Gastrocnemius medialis (tissue), 4 donors: Measurements from ENCODE around the gene ARF3. TPM values are rescaled to one million over a fixed set of nuclear protein-coding genes. Genes with fewer than 3 reads are reported as not detected.

Source experiments
- ATAC-seq, 2 donors: fragments of 150-250 bp; one replicate each; pipeline ENCODE4 v1.9.1; 2016
- DNase-seq, 2 donors: peaks; one replicate each; pipeline ENCODE4 v3.0.0-alpha.2; 2019
- H3K27ac ChIP-seq, 4 donors: fragments of 200-600 bp; sonication (generic); 1 replicate in 1 of 4; 2 replicates in 3 of 4; pipeline ENCODE4 v1.5.1; 2016 to 2018; ENCODE audit warnings: mild to moderate bottlenecking in 2 of 4, moderate library complexity in 1 of 4
- H3K27me3 ChIP-seq, 3 donors: fragments of 200-600 bp; sonication (generic) in 2 of 3; 1 replicate in 1 of 3; 2 replicates in 2 of 3; pipeline versions ENCODE4 v1.5.1 to v1.6.0; 2016 to 2019; ENCODE audit warnings: mild to moderate bottlenecking in 1 of 3, moderate library complexity in 1 of 3
- H3K36me3 ChIP-seq, 2 donors: fragments of 200-600 bp; sonication (generic) in 1 of 2; one replicate each; pipeline ENCODE4 v1.5.1; 2017 to 2018
- H3K4me1 ChIP-seq, 2 donors: fragments of 200-600 bp; sonication (generic) in 1 of 2; one replicate each; pipeline ENCODE4 v1.5.1; 2016 to 2017; ENCODE audit warnings: mild to moderate bottlenecking in 2 of 2
- H3K4me3 ChIP-seq, 4 donors: fragments of 200-600 bp; sonication (generic) in 3 of 4; 1 replicate in 1 of 4; 2 replicates in 3 of 4; pipeline ENCODE4 v1.5.1; 2016 to 2019; ENCODE audit warnings: mild to moderate bottlenecking in 2 of 4
- H3K9me3 ChIP-seq, 3 donors: fragments of 200-600 bp; sonication (generic) in 2 of 3; 1 replicate in 1 of 3; 2 replicates in 2 of 3; pipeline ENCODE4 v1.5.1; 2016 to 2019
- POLR2A ChIP-seq, 2 donors: fragments of 450-650 bp; IDR thresholded peaks; one replicate each; pipeline ENCODE4 v1.6.1; 2017; ENCODE audit warnings: antibody characterized with exemption in 2 of 2, mild to moderate bottlenecking in 2 of 2, moderate library complexity in 2 of 2
- in situ Hi-C, 4 donors: fragments of 200-750 bp; cut with MboI; loops; one replicate each; pipeline versions ENCODE4 v1.15.0 to v1.8.0; 2017; ENCODE audit warnings: low sequenced_read_pairs in 4 of 4
- intact Hi-C: fragments of 100-400 bp; cut with DNase I; formaldehyde crosslinking; loops from one replicate; pipeline ENCODE4 v1.15.1; 2023; ENCODE audit warnings: low total_unique reads
- total RNA-seq, 4 donors: library from RNA; depleted of rRNA; stranded (reverse); fragments of >200 nt; gene quantifications; one replicate each; pipeline versions ENCODE4 v1.1.0 to v1.2.3, GENCODE V29; 2016
- TF ChIP-seq, protein P1 (sequence below), 5 experiments: fragments of 450-650 bp in 3 of 5; fragments of 200-600 bp in 2 of 5; sonication (generic) in 2 of 5; IDR thresholded peaks in 4 of 5; conservative IDR thresholded peaks in 1 of 5; 1 replicate in 4 of 5; 2 replicates in 1 of 5; pipeline ENCODE4 v1.5.1; 2016 to 2019; ENCODE audit warnings: antibody characterized with exemption in 5 of 5, mild to moderate bottlenecking in 3 of 5, moderate library complexity in 3 of 5

Gene ARF3
- total RNA-seq, 4 donors from 2014 or later = 4.9 to 17.2 (median 13.5) TPM

DNA sequence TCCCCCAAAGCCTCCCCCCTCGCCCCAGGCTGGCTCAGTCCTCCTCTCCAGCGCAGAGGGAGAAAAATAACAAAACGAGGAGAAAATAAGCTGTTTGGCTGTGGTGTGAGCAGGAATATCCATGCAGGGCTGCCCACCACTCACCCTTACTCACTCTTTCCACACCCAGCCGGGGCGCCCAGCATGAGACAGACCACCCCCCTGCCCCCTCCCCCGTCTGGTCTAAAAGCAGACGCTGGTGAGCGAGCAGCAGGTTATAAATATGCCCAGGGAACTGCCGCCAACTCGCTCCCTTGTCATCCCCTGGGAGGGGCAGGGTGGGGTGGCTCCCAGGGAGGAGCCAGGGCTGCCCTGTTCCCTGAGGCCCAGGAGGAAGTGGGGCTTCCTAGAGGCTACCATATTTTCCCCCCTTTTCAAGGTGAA is 28.2 kb upstream of the ARF3 start:
- Histone ChIP-seq H3K9me3 (no peaks in the 10 kb centered on the region), H3K36me3 (no peaks in the 10 kb centered on the region), H3K27me3 (peaks cover 23 to 31% (median 28%) of the 10 kb centered on the region in 3 donors), H3K4me1 (peaks cover 17 to 18% of the 10 kb centered on the region in 2 donors), H3K27ac (no peak overlapping the region), H3K4me3 (no peak overlapping the region)
- in situ Hi-C loops = loop anchor here in 1 of 4 donors (25.0 kb wide), 1 partner anchor 123 kb away; the partner anchor contains the start of genes DDX23 and RND1
- ATAC-seq (peak in 1 of 2 donors; percentile 42), DNase-seq (peak in 1 of 2 donors; percentile 47)
- intact Hi-C loops = no loop called here
- TF ChIP-seq, protein P1, sequence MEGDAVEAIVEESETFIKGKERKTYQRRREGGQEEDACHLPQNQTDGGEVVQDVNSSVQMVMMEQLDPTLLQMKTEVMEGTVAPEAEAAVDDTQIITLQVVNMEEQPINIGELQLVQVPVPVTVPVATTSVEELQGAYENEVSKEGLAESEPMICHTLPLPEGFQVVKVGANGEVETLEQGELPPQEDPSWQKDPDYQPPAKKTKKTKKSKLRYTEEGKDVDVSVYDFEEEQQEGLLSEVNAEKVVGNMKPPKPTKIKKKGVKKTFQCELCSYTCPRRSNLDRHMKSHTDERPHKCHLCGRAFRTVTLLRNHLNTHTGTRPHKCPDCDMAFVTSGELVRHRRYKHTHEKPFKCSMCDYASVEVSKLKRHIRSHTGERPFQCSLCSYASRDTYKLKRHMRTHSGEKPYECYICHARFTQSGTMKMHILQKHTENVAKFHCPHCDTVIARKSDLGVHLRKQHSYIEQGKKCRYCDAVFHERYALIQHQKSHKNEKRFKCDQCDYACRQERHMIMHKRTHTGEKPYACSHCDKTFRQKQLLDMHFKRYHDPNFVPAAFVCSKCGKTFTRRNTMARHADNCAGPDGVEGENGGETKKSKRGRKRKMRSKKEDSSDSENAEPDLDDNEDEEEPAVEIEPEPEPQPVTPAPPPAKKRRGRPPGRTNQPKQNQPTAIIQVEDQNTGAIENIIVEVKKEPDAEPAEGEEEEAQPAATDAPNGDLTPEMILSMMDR (IDR thresholded peaks at IDR 0.05 in 4 of 5, conservative IDR thresholded peaks at IDR 0.05 in 1 of 5) = no peak

DNA sequence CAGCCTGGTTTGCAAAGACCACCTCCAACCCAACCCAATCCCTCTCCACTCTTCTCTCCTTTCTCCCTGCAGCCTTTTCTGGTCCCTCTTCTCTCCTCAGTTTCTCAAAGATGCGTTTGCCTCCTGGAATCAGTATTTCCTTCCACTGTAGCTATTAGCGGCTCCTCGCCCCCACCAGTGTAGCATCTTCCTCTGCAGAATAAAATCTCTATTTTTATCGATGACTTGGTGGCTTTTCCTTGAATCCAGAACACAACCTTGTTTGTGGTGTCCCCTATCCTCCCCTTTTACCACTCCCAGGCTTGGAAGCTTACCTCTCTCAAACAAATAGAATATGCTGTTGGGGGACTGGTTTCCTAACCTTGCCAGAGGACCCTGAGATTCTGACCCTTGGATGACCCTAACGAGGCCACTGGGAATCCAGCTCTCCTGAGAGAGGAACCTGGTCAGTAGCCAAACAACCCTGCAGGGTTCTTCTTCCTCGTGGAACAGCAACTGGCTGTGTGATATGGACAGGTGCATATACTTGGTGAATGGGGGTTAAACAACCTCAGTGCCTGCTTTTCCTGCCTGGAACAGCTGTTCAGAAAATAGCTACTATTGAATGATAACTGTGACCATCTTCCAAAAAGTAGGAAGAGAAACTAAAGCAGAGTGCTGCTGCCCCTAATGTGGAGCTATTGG is 25.3 kb upstream of the ARF3 start:
- no peak for DNase-seq
- no peak overlapping the region for H3K27ac ChIP-seq
- peaks cover 52 to 58% (median 58%) of the 10 kb centered on the region in 3 donors for H3K27me3 ChIP-seq
- no peak for ATAC-seq
- TF ChIP-seq POLR2A (IDR thresholded peaks at IDR 0.05) = no peak
- TF ChIP-seq, protein P1 (IDR thresholded peaks at IDR 0.05 in 4 of 5, conservative IDR thresholded peaks at IDR 0.05 in 1 of 5) = no peak
- no peaks in the 10 kb centered on the region for H3K36me3 ChIP-seq
- no peaks in the 10 kb centered on the region for H3K9me3 ChIP-seq
- no peak overlapping the region for H3K4me3 ChIP-seq
- peaks cover 39 to 42% of the 10 kb centered on the region in 2 donors for H3K4me1 ChIP-seq
- intact Hi-C loops = no loop called here
- in situ Hi-C loops = loop anchor here in 1 of 4 donors (25.0 kb wide), 1 partner anchor 120 kb away; the partner anchor contains the start of genes DDX23 and RND1

DNA sequence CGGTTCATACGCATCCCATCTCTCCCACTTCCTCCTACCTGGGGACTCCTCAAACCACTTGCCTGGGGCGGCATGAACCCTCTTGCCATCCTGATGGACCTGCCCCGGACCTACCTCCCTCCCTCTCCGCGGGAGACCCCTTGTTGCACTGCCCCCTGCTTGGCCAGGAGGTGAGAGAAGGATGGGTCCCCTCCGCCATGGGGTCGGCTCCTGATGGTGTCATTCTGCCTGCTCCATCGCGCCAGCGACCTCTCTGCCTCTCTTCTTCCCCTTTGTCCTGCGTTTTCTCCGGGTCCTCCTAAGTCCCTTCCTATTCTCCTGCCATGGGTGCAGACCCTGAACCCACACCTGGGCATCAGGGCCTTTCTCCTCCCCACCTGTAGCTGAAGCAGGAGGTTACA is 24.5 kb upstream of the ARF3 start:
- in situ Hi-C loops (loop anchor here in 1 of 4 donors (25.0 kb wide), 1 partner anchor 119 kb away; the partner anchor contains the start of genes DDX23 and RND1), intact Hi-C loops (no loop called here)
- Histone ChIP-seq H3K27me3 (peaks cover 60 to 66% (median 65%) of the 10 kb centered on the region in 3 donors), H3K27ac (no peak overlapping the region), H3K4me1 (peaks cover 39 to 42% of the 10 kb centered on the region in 2 donors), H3K4me3 (no peak overlapping the region), H3K36me3 (no peaks in the 10 kb centered on the region), H3K9me3 (no peaks in the 10 kb centered on the region)
- ATAC-seq (no peak), DNase-seq (no peak)
- TF ChIP-seq POLR2A (IDR thresholded peaks at IDR 0.05) = no peak
- TF ChIP-seq, protein P1 (IDR thresholded peaks at IDR 0.05 in 4 of 5, conservative IDR thresholded peaks at IDR 0.05 in 1 of 5) = no peak

DNA sequence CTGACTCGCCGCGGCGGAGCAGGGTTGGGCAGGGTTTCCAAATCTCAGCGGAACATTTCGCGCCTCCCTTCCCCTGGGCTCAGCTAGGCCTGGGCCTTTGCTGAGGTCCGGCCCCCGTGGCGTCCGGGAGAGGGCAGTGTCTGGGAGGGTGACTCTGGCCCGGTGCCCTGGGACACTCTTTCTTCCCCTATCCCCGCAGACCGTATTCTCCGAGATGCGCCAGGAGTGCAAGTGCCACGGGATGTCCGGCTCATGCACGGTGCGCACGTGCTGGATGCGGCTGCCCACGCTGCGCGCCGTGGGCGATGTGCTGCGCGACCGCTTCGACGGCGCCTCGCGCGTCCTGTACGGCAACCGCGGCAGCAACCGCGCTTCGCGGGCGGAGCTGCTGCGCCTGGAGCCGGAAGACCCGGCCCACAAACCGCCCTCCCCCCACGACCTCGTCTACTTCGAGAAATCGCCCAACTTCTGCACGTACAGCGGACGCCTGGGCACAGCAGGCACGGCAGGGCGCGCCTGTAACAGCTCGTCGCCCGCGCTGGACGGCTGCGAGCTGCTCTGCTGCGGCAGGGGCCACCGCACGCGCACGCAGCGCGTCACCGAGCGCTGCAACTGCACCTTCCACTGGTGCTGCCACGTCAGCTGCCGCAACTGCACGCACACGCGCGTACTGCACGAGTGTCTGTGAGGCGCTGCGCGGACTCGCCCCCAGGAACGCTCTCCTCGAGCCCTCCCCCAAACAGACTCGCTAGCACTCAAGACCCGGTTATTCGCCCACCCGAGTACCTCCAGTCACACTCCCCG is 23.9 kb upstream of the ARF3 start:
- intact Hi-C loops (no loop called here), in situ Hi-C loops (loop anchor here in 1 of 4 donors (25.0 kb wide), 1 partner anchor 119 kb away; the partner anchor contains the start of genes DDX23 and RND1)
- ATAC-seq (no peak), DNase-seq (no peak)
- Histone ChIP-seq H3K4me1 (peaks cover 39 to 42% of the 10 kb centered on the region in 2 donors), H3K27ac (no peak overlapping the region), H3K9me3 (no peaks in the 10 kb centered on the region), H3K4me3 (peak overlapping the region; percentile 37 to 60 (median 48)), H3K36me3 (no peaks in the 10 kb centered on the region), H3K27me3 (peaks cover 66 to 71% (median 71%) of the 10 kb centered on the region in 3 donors)
- no peak for TF ChIP-seq POLR2A (IDR thresholded peaks at IDR 0.05)
- TF ChIP-seq, protein P1 (IDR thresholded peaks at IDR 0.05 in 4 of 5, conservative IDR thresholded peaks at IDR 0.05 in 1 of 5) = no peak
